AG04449 (cell line): Measurements from ENCODE around the gene ZNF621.

Experiments
- CTCF ChIA-PET: fragments of 350-600 bp; formaldehyde crosslinking; extraction: SDS; loops from one replicate; lab custom pipeline; 2021; ENCODE audit warnings: antibody characterized with exemption; lab: Yijun Ruan, JAX
- POLR2A ChIA-PET: fragments of 400-600, 350-600 bp; formaldehyde crosslinking; extraction: SDS; loops from one replicate; lab custom pipeline; 2020; ENCODE audit warnings: antibody characterized with exemption, inconsistent platforms; lab: Yijun Ruan, JAX
- DNase-seq: peaks from one replicate; pipeline ENCODE4 v3.0.0-alpha.2; 2010; ENCODE audit warnings: low read depth, low spot score
- H3K4me3 ChIP-seq: 2 replicates; pipeline ENCODE4 v1.5.1; 2011; ENCODE audit warnings: low read depth, mild to moderate bottlenecking, control low read depth, low read length
- TF ChIP-seq, protein P1 (sequence below): IDR thresholded peaks from one replicate; pipeline ENCODE4 v1.5.1; 2011; ENCODE audit warnings: mild to moderate bottlenecking, moderate library complexity, low read length, control low read depth, inconsistent platforms; ENCODE audit not compliant: insufficient read depth; ENCODE audit errors: missing control alignments

ZNF621 gene

DNA sequence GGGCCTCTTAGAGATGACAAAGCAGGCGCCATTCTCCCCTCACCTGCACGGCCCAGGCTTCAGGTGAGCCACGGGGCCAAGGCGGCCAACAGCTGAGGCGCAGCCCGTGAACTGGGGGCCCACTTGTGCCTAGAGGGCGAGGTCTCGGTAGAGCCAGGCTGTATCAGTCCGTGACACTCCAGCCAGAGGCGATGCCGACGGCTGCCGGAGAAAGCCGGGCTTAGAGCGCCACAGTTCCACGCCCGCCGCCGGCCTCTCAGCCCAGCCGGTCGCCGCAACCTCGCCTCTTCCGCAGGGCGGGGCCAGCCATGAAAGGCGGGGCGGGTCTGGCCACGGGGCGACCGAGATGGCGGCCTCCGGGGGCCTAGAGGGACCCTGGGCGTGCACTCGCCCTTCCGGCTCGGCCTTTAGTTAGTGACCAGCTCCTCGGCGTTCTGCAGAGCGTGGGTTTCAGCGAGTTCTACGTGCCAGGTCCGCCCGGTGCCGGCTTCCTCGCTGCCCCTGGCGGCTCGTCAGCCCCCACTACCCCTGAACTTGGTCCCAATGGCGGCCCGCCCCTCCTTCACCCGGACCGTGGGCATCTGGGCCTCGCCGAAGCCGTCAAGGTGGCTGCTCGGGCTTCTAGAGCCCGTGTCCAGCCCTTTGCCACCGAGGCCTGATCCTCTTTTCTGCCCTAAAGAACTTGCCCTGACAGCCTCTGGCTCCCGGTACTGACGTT is at the start of gene ZNF621:
TSS of gene ZNF621 (plus strand) at position 393 of the 718 bp plus-strand sequence. CDS start 881 bp downstream, outside the sequence.
- TF ChIP-seq, protein P1, sequence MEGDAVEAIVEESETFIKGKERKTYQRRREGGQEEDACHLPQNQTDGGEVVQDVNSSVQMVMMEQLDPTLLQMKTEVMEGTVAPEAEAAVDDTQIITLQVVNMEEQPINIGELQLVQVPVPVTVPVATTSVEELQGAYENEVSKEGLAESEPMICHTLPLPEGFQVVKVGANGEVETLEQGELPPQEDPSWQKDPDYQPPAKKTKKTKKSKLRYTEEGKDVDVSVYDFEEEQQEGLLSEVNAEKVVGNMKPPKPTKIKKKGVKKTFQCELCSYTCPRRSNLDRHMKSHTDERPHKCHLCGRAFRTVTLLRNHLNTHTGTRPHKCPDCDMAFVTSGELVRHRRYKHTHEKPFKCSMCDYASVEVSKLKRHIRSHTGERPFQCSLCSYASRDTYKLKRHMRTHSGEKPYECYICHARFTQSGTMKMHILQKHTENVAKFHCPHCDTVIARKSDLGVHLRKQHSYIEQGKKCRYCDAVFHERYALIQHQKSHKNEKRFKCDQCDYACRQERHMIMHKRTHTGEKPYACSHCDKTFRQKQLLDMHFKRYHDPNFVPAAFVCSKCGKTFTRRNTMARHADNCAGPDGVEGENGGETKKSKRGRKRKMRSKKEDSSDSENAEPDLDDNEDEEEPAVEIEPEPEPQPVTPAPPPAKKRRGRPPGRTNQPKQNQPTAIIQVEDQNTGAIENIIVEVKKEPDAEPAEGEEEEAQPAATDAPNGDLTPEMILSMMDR, result no peak
- ChIA-PET CTCF (interaction anchor here (0.6 to 1.8 kb wide), 7 partner anchors 12 to 1575 kb away, joined by 3 to 4 read pairs (median 3); no protein-coding TSS in a partner anchor), POLR2A (interaction anchor here (0.9 to 1.4 kb wide), 5 partner anchors 8 to 675 kb away, joined by 3 to 5 read pairs (median 4); partner anchors contain the start of genes CTNNB1 and ZNF619)
- peak within 1 kb of the TSS; percentile 77 for H3K4me3 ChIP-seq
- no peak for DNase-seq

DNA sequence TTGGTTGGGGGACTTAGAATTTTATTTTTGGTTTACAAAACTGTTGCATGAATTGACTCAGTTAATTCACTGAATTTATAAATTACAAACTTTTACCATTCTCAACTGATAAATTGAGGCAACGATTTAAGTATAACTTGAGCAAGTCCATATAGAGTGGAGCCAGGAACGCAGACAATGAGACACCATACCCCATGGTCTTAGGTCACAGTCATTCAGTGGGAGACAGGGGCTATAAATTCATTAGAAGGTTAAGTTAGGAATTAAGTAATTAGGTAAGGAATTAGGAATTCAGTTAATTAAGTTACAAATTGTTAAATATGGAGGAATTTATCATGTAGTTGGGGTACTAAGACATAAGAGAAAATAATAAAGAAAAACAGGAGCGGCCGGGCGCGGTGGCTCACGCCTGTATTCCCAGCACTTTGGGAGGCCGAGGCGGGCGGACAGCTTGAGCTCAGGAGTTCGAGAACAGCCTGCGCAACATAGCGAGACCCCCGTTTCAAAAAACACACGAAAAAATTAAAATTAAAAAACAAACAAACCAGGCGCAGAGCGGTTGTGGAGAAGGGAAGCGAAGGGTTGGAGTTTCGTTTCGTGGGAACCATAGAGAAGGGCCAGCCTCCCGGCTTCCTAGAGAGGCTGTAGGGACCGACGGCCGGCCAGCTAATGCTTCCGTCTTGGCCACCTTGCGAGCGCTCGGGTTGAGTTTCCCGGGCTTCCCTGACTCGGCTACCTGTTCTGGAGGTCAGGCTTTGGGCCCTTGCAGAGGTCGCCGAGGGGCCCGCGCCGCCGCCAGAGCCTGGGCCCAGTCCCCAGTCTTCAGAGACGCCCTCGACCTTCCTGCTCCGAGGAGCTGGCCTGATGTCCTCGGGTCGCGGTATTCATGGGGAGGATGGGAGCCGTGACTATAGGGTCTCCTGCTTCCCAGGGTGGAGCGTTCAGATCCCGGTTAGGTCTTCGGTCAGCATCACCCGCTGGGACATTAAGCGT is 48.0 kb upstream of the ZNF621 start, which contains the start of gene ZNF619:
TSS of gene ZNF619 (plus strand) at position 645 of the 993 bp plus-strand sequence. CDS start 858 bp downstream, outside the sequence.
- no peak for DNase-seq

DNA sequence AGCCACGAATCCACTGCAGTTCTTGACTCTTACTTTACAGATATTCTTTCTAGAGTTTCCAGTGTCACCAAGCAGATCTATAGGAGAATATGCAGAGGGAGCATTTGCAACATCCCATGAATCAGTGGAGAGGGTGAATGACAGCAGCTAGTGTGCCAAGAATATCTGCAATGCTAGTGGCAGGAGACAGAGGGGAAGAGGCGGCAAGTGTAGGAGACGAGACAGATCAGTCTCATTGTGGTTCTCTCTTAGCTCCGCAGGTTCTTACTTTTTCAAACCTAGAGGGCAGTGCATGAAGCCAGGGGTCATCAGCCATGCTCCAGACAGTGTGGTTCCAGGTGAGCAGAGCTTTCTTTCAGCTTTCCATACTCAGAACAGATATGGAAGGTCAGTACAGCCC is 47.1 kb upstream of the ZNF621 start:
- DNase-seq, result no peak
- POLR2A ChIA-PET, result interaction anchor here (0.7 to 1.6 kb wide), 4 partner anchors 16 to 47 kb away, joined by 3 to 5 read pairs (median 4); partner anchors contain the start of genes RPL14 and ZNF621
- CTCF ChIA-PET, result interaction anchor here (0.7 kb wide), 1 partner anchor 149 kb away, joined by 3 read pairs; no protein-coding TSS in a partner anchor
- peak overlapping the region; percentile 82 for H3K4me3 ChIP-seq
- TF ChIP-seq, protein P1, result no peak

More for the DNA sequence above, 48.0 kb upstream of the ZNF621 start, which contains the start of gene ZNF619:
- ChIA-PET CTCF (interaction anchor here (1.2 kb wide), 1 partner anchor 24 kb away, joined by 3 read pairs; no protein-coding TSS in a partner anchor), POLR2A (interaction anchor here (1.2 to 1.6 kb wide), 3 partner anchors 17 to 47 kb away, joined by 4 to 5 read pairs (median 5); partner anchors contain the start of genes RPL14 and ZNF621)
- TF ChIP-seq, protein P1, result no peak
- H3K4me3 ChIP-seq, result peak within 1 kb of the TSS; percentile 82

DNA sequence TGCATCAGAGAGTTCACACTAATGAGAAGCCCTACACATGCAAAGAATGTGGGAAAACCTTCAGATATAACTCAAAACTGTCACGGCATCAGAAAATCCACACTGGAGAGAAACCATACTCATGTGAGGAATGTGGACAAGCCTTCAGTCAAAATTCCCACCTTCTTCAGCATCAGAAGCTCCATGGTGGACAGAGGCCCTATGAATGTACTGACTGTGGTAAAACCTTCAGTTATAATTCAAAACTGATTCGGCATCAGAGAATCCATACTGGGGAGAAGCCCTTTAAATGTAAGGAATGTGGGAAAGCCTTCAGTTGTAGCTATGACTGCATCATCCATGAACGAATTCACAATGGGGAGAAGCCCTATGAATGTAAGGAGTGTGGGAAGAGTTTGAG is 37.6 kb upstream of the ZNF621 start:
- ChIA-PET CTCF (no interaction called here), POLR2A (no interaction called here)
- TF ChIP-seq, protein P1, result no peak
- no peak overlapping the region for H3K4me3 ChIP-seq
- DNase-seq, result no peak

DNA sequence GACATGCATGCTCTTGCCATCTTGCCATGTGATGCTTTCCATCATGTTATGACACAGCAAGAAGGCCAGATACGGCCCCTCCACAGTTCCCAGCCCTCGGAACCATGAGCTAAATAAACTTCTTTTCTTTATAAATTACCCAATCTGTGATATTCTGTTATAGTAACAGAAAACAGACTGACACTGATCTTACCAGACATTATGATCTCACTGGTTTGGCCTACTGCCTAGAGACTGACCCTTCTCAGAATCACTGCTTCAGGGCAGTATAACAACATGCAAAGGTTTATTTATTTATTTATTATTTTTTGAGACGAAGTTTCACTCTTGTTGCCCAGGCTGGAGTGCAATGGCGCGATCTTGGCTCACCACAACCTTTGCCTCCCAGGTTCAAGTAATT is 33.8 kb upstream of the ZNF621 start:
- no peak overlapping the region for H3K4me3 ChIP-seq
- ChIA-PET CTCF (no interaction called here), POLR2A (interaction anchor here (0.5 kb wide), 1 partner anchor 17 kb away, joined by 3 read pairs; no protein-coding TSS in a partner anchor)
- no peak for DNase-seq
- TF ChIP-seq, protein P1, result no peak
